Gastrocnemius medialis (tissue), 4 donors: ENCODE results near the gene OR8I2. TPM values are rescaled to one million over a fixed set of nuclear protein-coding genes. Genes with fewer than 3 reads are reported as not detected.

Experiments
- total RNA-seq, 4 donors: library from RNA; depleted of rRNA; stranded (reverse); fragments of >200 nt; gene quantifications; one replicate each; pipeline versions ENCODE4 v1.1.0 to v1.2.3, GENCODE V29; 2016

Gene OR8I2
- total RNA-seq, 4 donors from 2014 or later, result not detected

Other genes with a start within 250 kb of the OR8I2 start
- not detected for gene TRIM51, start 210.0 kb upstream of the OR8I2 start, total RNA-seq
- not detected for gene OR5W2, start 178.7 kb upstream of the OR8I2 start, total RNA-seq
- gene OR5I1, start 156.9 kb upstream of the OR8I2 start, total RNA-seq, result not detected
- not detected for gene OR10AG1, start 123.4 kb upstream of the OR8I2 start, total RNA-seq
- not detected for gene OR5F1, start 98.7 kb upstream of the OR8I2 start, total RNA-seq
- not detected for gene OR5AS1, start 65.7 kb upstream of the OR8I2 start, total RNA-seq
- not detected for gene OR8H2, start 10.4 kb downstream of the OR8I2 start, total RNA-seq
- not detected for gene OR8H3, start 29.1 kb downstream of the OR8I2 start, total RNA-seq
- gene OR8J3, start 46.9 kb downstream of the OR8I2 start, total RNA-seq, result not detected
- not detected for gene OR8K5, start 67.0 kb downstream of the OR8I2 start, total RNA-seq
- not detected for gene OR5J2, start 83.3 kb downstream of the OR8I2 start, total RNA-seq
- gene OR5T2, start 140.9 kb downstream of the OR8I2 start, total RNA-seq, result not detected
- not detected for gene OR5T3, start 158.9 kb downstream of the OR8I2 start, total RNA-seq
- not detected for gene OR5T1, start 180.8 kb downstream of the OR8I2 start, total RNA-seq
- not detected for gene OR8H1, start 198.9 kb downstream of the OR8I2 start, total RNA-seq
- gene OR8K3, start 221.8 kb downstream of the OR8I2 start, total RNA-seq, result not detected